Measurements from ENCODE around the gene CTRL.

The CTRL gene

GRCh38 chr16:67942200-67942509 lies 10.5 kb upstream of the CTRL start:
- Histone ChIP-seq H3K9ac (ENCODE audit: low read length) (no peak overlapping the region), H3K27ac (ENCODE audit: low read depth, low read length) (no peak overlapping the region), H3K23ac (ENCODE audit: low read length) (no peak overlapping the region), H3K4me1 (ENCODE audit: control insufficient read depth in 1 of 2, insufficient read depth in 2 of 2, low read length in 2 of 2) (peaks cover 2 to 3% of the 10 kb centered on the region in 2 experiments), H3K4ac (ENCODE audit: low read depth, low read length) (no peak overlapping the region), H3K79me1 (ENCODE audit: low read length) (no peaks in the 10 kb centered on the region), H3K79me2 (ENCODE audit: control insufficient read depth, insufficient read depth, low read length, poor library complexity) (peaks cover 1% of the 10 kb centered on the region), H2BK12ac (ENCODE audit: low read length) (no peak overlapping the region), H3K4me3 (ENCODE audit: low read depth, low read length) (no peak overlapping the region), H4K91ac (ENCODE audit: low read depth, low read length) (no peak overlapping the region), H3K4me2 (ENCODE audit: low read length) (no peak overlapping the region), H2AFZ (ENCODE audit: insufficient read depth, low read length, poor library complexity) (no peak overlapping the region), H2AK5ac (ENCODE audit: low read length) (no peak overlapping the region), H3K36me3 (ENCODE audit: control insufficient read depth in 1 of 2, insufficient read depth in 2 of 2, low read length in 2 of 2) (peaks cover 73 to 75% of the 10 kb centered on the region in 2 experiments), H3K18ac (ENCODE audit: low read length) (no peak overlapping the region), H3K27me3 (ENCODE audit: insufficient read depth, low read length) (no peaks in the 10 kb centered on the region), H4K12ac (ENCODE audit: low read depth, low read length) (no peak overlapping the region), H2BK120ac (ENCODE audit: insufficient read depth, low read length, poor library complexity) (no peak overlapping the region), H4K8ac (ENCODE audit: low read depth, low read length) (no peak overlapping the region), H3K14ac (ENCODE audit: low read length) (no peak overlapping the region), H2BK5ac (ENCODE audit: low read depth, low read length, poor library complexity) (no peak overlapping the region), H3K9me3 (ENCODE audit: insufficient read depth, low read depth, low read length) (peaks cover 5% of the 10 kb centered on the region)
- DNase-seq: peak in 1 of 2 donors; percentile 49
- no CpG with 5 or more reads among the region's 6 CpGs for WGBS (ENCODE audit: extremely low coverage, insufficient coverage, insufficient read length)

GRCh38 chr16:67941469-67942199 lies 10.0 kb upstream of the CTRL start:
- Histone ChIP-seq H2BK5ac (ENCODE audit: low read depth, low read length, poor library complexity) (no peak overlapping the region), H4K91ac (ENCODE audit: low read depth, low read length) (no peak overlapping the region), H3K27me3 (ENCODE audit: insufficient read depth, low read length) (no peaks in the 10 kb centered on the region), H4K8ac (ENCODE audit: low read depth, low read length) (no peak overlapping the region), H3K9ac (ENCODE audit: low read length) (no peak overlapping the region), H3K4me2 (ENCODE audit: low read length) (no peak overlapping the region), H3K4me3 (ENCODE audit: low read depth, low read length) (no peak overlapping the region), H2AK5ac (ENCODE audit: low read length) (no peak overlapping the region), H3K9me3 (ENCODE audit: insufficient read depth, low read depth, low read length) (peaks cover 5% of the 10 kb centered on the region), H3K4ac (ENCODE audit: low read depth, low read length) (no peak overlapping the region), H3K36me3 (ENCODE audit: control insufficient read depth in 1 of 2, insufficient read depth in 2 of 2, low read length in 2 of 2) (peaks cover 68 to 70% of the 10 kb centered on the region in 2 experiments), H3K14ac (ENCODE audit: low read length) (no peak overlapping the region), H3K4me1 (ENCODE audit: control insufficient read depth in 1 of 2, insufficient read depth in 2 of 2, low read length in 2 of 2) (peaks cover 7% of the 10 kb centered on the region in 2 experiments), H2AFZ (ENCODE audit: insufficient read depth, low read length, poor library complexity) (no peak overlapping the region), H3K18ac (ENCODE audit: low read length) (no peak overlapping the region), H3K79me1 (ENCODE audit: low read length) (peaks cover 3% of the 10 kb centered on the region), H2BK12ac (ENCODE audit: low read length) (no peak overlapping the region), H4K12ac (ENCODE audit: low read depth, low read length) (no peak overlapping the region), H3K27ac (ENCODE audit: low read depth, low read length) (no peak overlapping the region), H2BK120ac (ENCODE audit: insufficient read depth, low read length, poor library complexity) (no peak overlapping the region), H3K23ac (ENCODE audit: low read length) (no peak overlapping the region), H3K79me2 (ENCODE audit: control insufficient read depth, insufficient read depth, low read length, poor library complexity) (peaks cover 1% of the 10 kb centered on the region)
- no peak for DNase-seq
- no CpG with 5 or more reads among the region's 9 CpGs for WGBS (ENCODE audit: extremely low coverage, insufficient coverage, insufficient read length)

- no peak overlapping the region for H4K8ac ChIP-seq (ENCODE audit: low read depth, low read length)
- H4K91ac ChIP-seq (ENCODE audit: low read depth, low read length): no peak overlapping the region
- H3K14ac ChIP-seq (ENCODE audit: low read length): no peak overlapping the region
- no peak overlapping the region for H2AK5ac ChIP-seq (ENCODE audit: low read length)
- H3K4ac ChIP-seq (ENCODE audit: low read depth, low read length): no peak overlapping the region
- H3K79me2 ChIP-seq (ENCODE audit: control insufficient read depth, insufficient read depth, low read length, poor library complexity): peaks cover 10% of the 10 kb centered on the region
- H3K9ac ChIP-seq (ENCODE audit: low read length): no peak overlapping the region
- no CpG with 5 or more reads among the region's 5 CpGs for WGBS (ENCODE audit: extremely low coverage, insufficient coverage, insufficient read length)
- no peak overlapping the region for H3K4me2 ChIP-seq (ENCODE audit: low read length)
- H4K12ac ChIP-seq (ENCODE audit: low read depth, low read length): no peak overlapping the region
- H3K18ac ChIP-seq (ENCODE audit: low read length): no peak overlapping the region
- peaks cover 2% of the 10 kb centered on the region for H3K9me3 ChIP-seq (ENCODE audit: insufficient read depth, low read depth, low read length)
- H2AFZ ChIP-seq (ENCODE audit: insufficient read depth, low read length, poor library complexity): no peak overlapping the region
- H3K4me3 ChIP-seq (ENCODE audit: low read depth, low read length): no peak overlapping the region
- no peak overlapping the region for H3K27ac ChIP-seq (ENCODE audit: low read depth, low read length)
- no peak overlapping the region for H2BK120ac ChIP-seq (ENCODE audit: insufficient read depth, low read length, poor library complexity)
- H3K27me3 ChIP-seq (ENCODE audit: insufficient read depth, low read length): no peaks in the 10 kb centered on the region
- no peak overlapping the region for H3K23ac ChIP-seq (ENCODE audit: low read length)
- no peak for DNase-seq
- no peak overlapping the region for H2BK5ac ChIP-seq (ENCODE audit: low read depth, low read length, poor library complexity)
- peaks cover 12% of the 10 kb centered on the region for H3K79me1 ChIP-seq (ENCODE audit: low read length)
- H3K4me1 ChIP-seq (ENCODE audit: control insufficient read depth in 1 of 2, insufficient read depth in 2 of 2, low read length in 2 of 2): peaks cover 7% of the 10 kb centered on the region in 2 experiments
- H2BK12ac ChIP-seq (ENCODE audit: low read length): no peak overlapping the region
- H3K36me3 ChIP-seq (ENCODE audit: control insufficient read depth in 1 of 2, insufficient read depth in 2 of 2, low read length in 2 of 2): peaks cover 57 to 59% of the 10 kb centered on the region in 2 experiments
Measured at GRCh38 chr16:67940446-67941089, 8.9 kb upstream of the CTRL start.

- Histone ChIP-seq H3K9me3 (ENCODE audit: insufficient read depth, low read depth, low read length) (peaks cover 2% of the 10 kb centered on the region), H3K36me3 (ENCODE audit: control insufficient read depth in 1 of 2, insufficient read depth in 2 of 2, low read length in 2 of 2) (peaks cover 50 to 52% of the 10 kb centered on the region in 2 experiments), H3K4me1 (ENCODE audit: control insufficient read depth in 1 of 2, insufficient read depth in 2 of 2, low read length in 2 of 2) (peaks cover 13 to 14% of the 10 kb centered on the region in 2 experiments), H3K4me3 (ENCODE audit: low read depth, low read length) (no peak overlapping the region), H3K23ac (ENCODE audit: low read length) (no peak overlapping the region), H2AK5ac (ENCODE audit: low read length) (no peak overlapping the region), H3K9ac (ENCODE audit: low read length) (no peak overlapping the region), H2AFZ (ENCODE audit: insufficient read depth, low read length, poor library complexity) (no peak overlapping the region), H3K4ac (ENCODE audit: low read depth, low read length) (no peak overlapping the region), H3K79me2 (ENCODE audit: control insufficient read depth, insufficient read depth, low read length, poor library complexity) (peaks cover 10% of the 10 kb centered on the region), H2BK5ac (ENCODE audit: low read depth, low read length, poor library complexity) (no peak overlapping the region), H3K27me3 (ENCODE audit: insufficient read depth, low read length) (no peaks in the 10 kb centered on the region), H3K18ac (ENCODE audit: low read length) (no peak overlapping the region), H3K4me2 (ENCODE audit: low read length) (no peak overlapping the region), H2BK12ac (ENCODE audit: low read length) (no peak overlapping the region), H3K79me1 (ENCODE audit: low read length) (peaks cover 12% of the 10 kb centered on the region), H4K8ac (ENCODE audit: low read depth, low read length) (no peak overlapping the region), H2BK120ac (ENCODE audit: insufficient read depth, low read length, poor library complexity) (no peak overlapping the region), H4K12ac (ENCODE audit: low read depth, low read length) (no peak overlapping the region), H4K91ac (ENCODE audit: low read depth, low read length) (no peak overlapping the region), H3K27ac (ENCODE audit: low read depth, low read length) (no peak overlapping the region), H3K14ac (ENCODE audit: low read length) (no peak overlapping the region)
- DNase-seq: no peak
- WGBS (ENCODE audit: extremely low coverage, insufficient coverage, insufficient read length): no CpG with 5 or more reads among the region's 33 CpGs
Measured at GRCh38 chr16:67939507-67940445, 8.1 kb upstream of the CTRL start.

All from trophoblast cell (in vitro differentiated cells and primary cell).